H1 (cell line): ENCODE data around the gene SLC2A1. TPM values are rescaled to one million over a fixed set of nuclear protein-coding genes. Genes with fewer than 3 reads are reported as not detected.

Experiments used
- CTCF ChIA-PET: fragments of 300-600 bp; sonication (Branson Sonifier 250); formaldehyde crosslinking; loops from one replicate; lab custom pipeline; 2021; ENCODE audit not compliant: partially characterized antibody; lab: Charles Lee
- POLR2A ChIA-PET: fragments of 300-600 bp; sonication (Branson Sonifier 250); formaldehyde crosslinking; loops from one replicate; lab custom pipeline; 2021; ENCODE audit warnings: inconsistent platforms; ENCODE audit not compliant: partially characterized antibody; lab: Charles Lee
- DNase-seq, 2 experiments: peaks; one replicate each; pipeline versions ENCODE4 v3.0.0 to v3.0.0-alpha.2; 2010 to 2022; ENCODE audit warnings: low spot score in 2 of 2, low read depth in 1 of 2, mixed read lengths in 1 of 2
- FAIRE-seq: peaks from 2 replicates; lab custom pipeline; 2011; peaks lifted over from hg19 to GRCh38; lab: Jason Lieb, UNC
- H2AFZ ChIP-seq: 2 replicates; pipeline ENCODE4 v1.8.1; 2012; ENCODE audit warnings: low read length, inconsistent platforms
- H2AK5ac ChIP-seq: 2 replicates; pipeline ENCODE4 v1.6.1; 2013; ENCODE audit warnings: low read depth, low read length
- H2BK120ac ChIP-seq: replicated peaks from 2 replicates; pipeline ENCODE3; 2013; ENCODE audit warnings: low read depth, low read length, inconsistent platforms
- H2BK12ac ChIP-seq: 2 replicates; pipeline ENCODE4 v1.6.1; 2013; ENCODE audit warnings: low read depth, low read length
- H2BK15ac ChIP-seq: 2 replicates; pipeline ENCODE4 v1.6.1; 2013; ENCODE audit warnings: low read length
- H2BK20ac ChIP-seq: 2 replicates; pipeline ENCODE4 v1.6.1; 2013; ENCODE audit warnings: low read length
- H2BK5ac ChIP-seq: 2 replicates; pipeline ENCODE4 v1.6.1; 2013; ENCODE audit warnings: low read depth, low read length
- H3K14ac ChIP-seq: 2 replicates; pipeline ENCODE4 v1.6.1; 2013; ENCODE audit warnings: inconsistent platforms; ENCODE audit not compliant: insufficient read length
- H3K18ac ChIP-seq: 2 replicates; pipeline ENCODE4 v1.6.1; 2013; ENCODE audit warnings: low read length; ENCODE audit errors: extremely low read depth
- H3K23ac ChIP-seq: 2 replicates; pipeline ENCODE4 v1.6.1; 2013; ENCODE audit warnings: inconsistent platforms; ENCODE audit not compliant: insufficient read length
- H3K23me2 ChIP-seq: 2 replicates; pipeline ENCODE4 v1.6.1; 2013; ENCODE audit warnings: low read depth, low read length
- H3K27ac ChIP-seq: 2 replicates; pipeline ENCODE4 v1.6.1; 2011; ENCODE audit warnings: low read depth, low read length, inconsistent platforms
- H3K27me3 ChIP-seq, 4 experiments: replicated peaks in 1 of 4; 1 replicate in 1 of 4; 2 replicates in 3 of 4; pipeline versions ENCODE4 v1.6.1 to v1.8.1; 2011 to 2013; ENCODE audit warnings: low read length in 3 of 4, mild to moderate bottlenecking in 3 of 4, inconsistent platforms in 2 of 4, mixed read lengths in 2 of 4, moderate library complexity in 1 of 4; ENCODE audit not compliant: control insufficient read depth in 3 of 4, insufficient read depth in 3 of 4; ENCODE audit errors: extremely low read depth in 1 of 4
- H3K36me3 ChIP-seq, 4 experiments: 2 replicates each; pipeline versions ENCODE4 v1.6.1 to v1.8.1; 2011 to 2013; ENCODE audit warnings: mild to moderate bottlenecking in 4 of 4, low read length in 3 of 4, moderate library complexity in 2 of 4, control low read depth in 1 of 4, inconsistent platforms in 1 of 4; ENCODE audit not compliant: insufficient read depth in 4 of 4, control insufficient read depth in 2 of 4
- H3K4ac ChIP-seq: replicated peaks from 2 replicates; pipeline ENCODE3; 2013; ENCODE audit warnings: low read length, low read depth, mixed read lengths, inconsistent platforms; ENCODE audit not compliant: insufficient read length
- H3K4me1 ChIP-seq, 4 experiments: replicated peaks in 1 of 4; 1 replicate in 1 of 4; 2 replicates in 3 of 4; pipeline versions ENCODE4 v1.6.1 to v1.8.1; 2011 to 2013; ENCODE audit warnings: low read length in 3 of 4, inconsistent platforms in 2 of 4, mixed read lengths in 1 of 4; ENCODE audit not compliant: insufficient read depth in 4 of 4, control insufficient read depth in 3 of 4
- H3K4me2 ChIP-seq, 2 experiments: 2 replicates each; pipeline versions ENCODE4 v1.6.1 to v1.8.1; 2011 to 2013; ENCODE audit warnings: low read depth in 2 of 2, low read length in 2 of 2, control low read depth in 1 of 2, inconsistent platforms in 1 of 2, mild to moderate bottlenecking in 1 of 2; ENCODE audit not compliant: insufficient read depth in 1 of 2
- H3K4me3 ChIP-seq, 4 experiments: fragments of 200-600, 300-600 bp in 1 of 4; sonication (generic), shearing (Covaris generic), sonication (Bioruptor Twin) in 1 of 4; 2 replicates each; pipeline versions ENCODE4 v1.5.1 to v1.8.1; 2011 to 2016; ENCODE audit warnings: low read length in 4 of 4, low read depth in 3 of 4, control low read depth in 2 of 4, inconsistent platforms in 2 of 4, mild to moderate bottlenecking in 2 of 4, mixed read lengths in 1 of 4, moderate library complexity in 1 of 4; ENCODE audit not compliant: insufficient read depth in 2 of 4; ENCODE audit errors: extremely low read depth in 1 of 4
- H3K56ac ChIP-seq: replicated peaks from 2 replicates; pipeline ENCODE3; 2013; ENCODE audit warnings: low read depth, mild to moderate bottlenecking, mixed read lengths, low read length, inconsistent platforms; ENCODE audit not compliant: insufficient read length
- H3K79me1 ChIP-seq: 2 replicates; pipeline ENCODE4 v1.6.1; 2013; ENCODE audit warnings: low read depth, low read length, control low read depth
- H3K79me2 ChIP-seq, 2 experiments: 2 replicates each; pipeline versions ENCODE4 v1.6.1 to v1.8.1; 2012 to 2013; ENCODE audit warnings: low read length in 2 of 2, mild to moderate bottlenecking in 2 of 2, inconsistent platforms in 1 of 2; ENCODE audit not compliant: insufficient read depth in 2 of 2, control insufficient read depth in 1 of 2
- H3K9ac ChIP-seq, 4 experiments: replicated peaks in 1 of 4; 1 replicate in 1 of 4; 2 replicates in 3 of 4; pipeline versions ENCODE4 v1.6.1 to v1.8.1; 2011 to 2013; ENCODE audit warnings: low read depth in 3 of 4, low read length in 3 of 4, control low read depth in 2 of 4, mild to moderate bottlenecking in 2 of 4, moderate library complexity in 2 of 4, inconsistent platforms in 1 of 4; ENCODE audit errors: extremely low read depth in 1 of 4
- H3K9me3 ChIP-seq, 2 experiments: 2 replicates each; pipeline versions ENCODE4 v1.6.1 to v1.8.1; 2012 to 2013; ENCODE audit warnings: mild to moderate bottlenecking in 2 of 2, moderate library complexity in 2 of 2, control low read depth in 1 of 2, inconsistent platforms in 1 of 2, low read depth in 1 of 2, low read length in 1 of 2, mixed read lengths in 1 of 2; ENCODE audit not compliant: insufficient read depth in 2 of 2
- H4K20me1 ChIP-seq, 2 experiments: replicated peaks in 1 of 2; 2 replicates each; pipeline versions ENCODE3 to v1.8.1; 2011 to 2013; ENCODE audit warnings: inconsistent platforms in 2 of 2, low read length in 2 of 2, mild to moderate bottlenecking in 1 of 2; ENCODE audit not compliant: insufficient read depth in 2 of 2, control insufficient read depth in 1 of 2
- H4K5ac ChIP-seq: 2 replicates; pipeline ENCODE4 v1.6.1; 2013; ENCODE audit warnings: low read length, low read depth, mixed read lengths, inconsistent platforms; ENCODE audit not compliant: insufficient read length
- H4K8ac ChIP-seq: 2 replicates; pipeline ENCODE4 v1.8.0; 2013; ENCODE audit warnings: mild to moderate bottlenecking, moderate library complexity, low read length, inconsistent platforms; ENCODE audit not compliant: insufficient read depth; ENCODE audit errors: extremely low read depth
- H4K91ac ChIP-seq: replicated peaks from 2 replicates; pipeline ENCODE3; 2013; ENCODE audit warnings: low read length, mixed read lengths, inconsistent platforms; ENCODE audit not compliant: insufficient read length
- JUN ChIP-seq: IDR thresholded peaks from 2 replicates; pipeline ENCODE4 v1.6.1; 2011; ENCODE audit warnings: low read depth, mild to moderate bottlenecking, improper control_type of control experiment, low read length
- polyA plus RNA-seq, 7 experiments: library from polyadenylated mRNA; depleted of rRNA in 3 of 7; stranded (reverse) in 5 of 7; unstranded in 2 of 7; fragments of >200 nt in 5 of 7; fragments of 200-250 nt in 2 of 7; gene quantifications; 1 replicate in 5 of 7; 2 replicates in 1 of 7; 4 replicates in 1 of 7; pipeline versions ENCODE4 v1.2.1 to v1.2.3, GENCODE V29; 2011 to 2013; ENCODE audit warnings: missing spikeins in 2 of 7, mixed read lengths in 2 of 7
- small RNA-seq: library from polyadenylated mRNA; stranded (forward); fragments of <200 nt; extraction: miRNeasy Mini kit (QIAGEN cat#:217004); gene quantifications from one replicate; pipeline ENCODE3, GENCODE V24; 2013; ENCODE audit not compliant: insufficient read depth
- total RNA-seq: library from RNA; stranded (reverse); fragmentation: NEBNext Ultra II Directional; extraction: Animal tissue kit (Norgen Biotek cat#: 25700); gene quantifications from 2 replicates; pipeline ENCODE4 v1.2.1, GENCODE V29; 2021

Gene SLC2A1
- total and polyA plus RNA-seq, 2 of the 8 experiments (the other 6 are each of a cell fraction or from before 2014, with no cell fraction given): 230 to 308 TPM

GRCh38 chr1:42876009-42876408 lies 82.7 kb downstream of the SLC2A1 start:
- Histone ChIP-seq H4K8ac (no peak overlapping the region), H3K4me2 (no peak overlapping the region), H2BK20ac (no peak overlapping the region), H2BK12ac (no peak overlapping the region), H3K18ac (no peak overlapping the region), H4K5ac (no peak overlapping the region)
- ChIA-PET CTCF (interaction anchor here (0.6 to 0.9 kb wide), 2 partner anchors 98 to 122 kb away, joined by 3 read pairs; no protein-coding TSS in a partner anchor), POLR2A (no interaction called here)
- no peak for TF ChIP-seq JUN
- TF ChIP-seq, all 59 proteins: peak for 0
- no peaks in the 10 kb centered on the region for H4K20me1 ChIP-seq
- no peak overlapping the region for H2AK5ac ChIP-seq
- H3K4ac ChIP-seq: no peak overlapping the region
- no peak overlapping the region for H3K9ac ChIP-seq
- DNase-seq (no peak), FAIRE-seq (no peak)
- H3K27ac ChIP-seq: no peak overlapping the region
- no peak overlapping the region for H4K91ac ChIP-seq
- H3K14ac ChIP-seq: no peak overlapping the region
- no peaks in the 10 kb centered on the region for H3K79me2 ChIP-seq
- no peaks in the 10 kb centered on the region for H3K27me3 ChIP-seq
- H3K9me3 ChIP-seq: peaks cover 0 to 3% of the 10 kb centered on the region in 2 experiments; a peak in 1 of 4 replicates
- no peak overlapping the region for H3K4me3 ChIP-seq
- H2AFZ ChIP-seq: no peak overlapping the region
- H3K56ac ChIP-seq: no peak overlapping the region
- H2BK120ac ChIP-seq: no peak overlapping the region
- no peaks in the 10 kb centered on the region for H3K36me3 ChIP-seq
- H3K23ac ChIP-seq: no peak overlapping the region
- H2BK5ac ChIP-seq: no peak overlapping the region
- peaks cover 0 to 3% (median under 1%) of the 10 kb centered on the region in 4 experiments; a peak in 3 of 7 replicates for H3K4me1 ChIP-seq
- no peak overlapping the region for H2BK15ac ChIP-seq
- no peaks in the 10 kb centered on the region for H3K79me1 ChIP-seq
- H3K23me2 ChIP-seq: no peaks in the 10 kb centered on the region; the same call in 1 of the 2 replicates

Small RNA genes within 50 kb of the gene (small RNA-seq; reads per million reads assigned to genes)
- not detected for gene RNU6-880P

Other genes with a start within 250 kb of the SLC2A1 start
- 9.7 and 12.1 TPM in 2 replicates for gene CLDN19, start 218.6 kb downstream of the SLC2A1 start, total RNA-seq
- gene CLDN19, start 218.6 kb downstream of the SLC2A1 start, polyA plus RNA-seq (2011; rRNA removed): 17.2 and 27.8 TPM in 2 replicates
- 58.4 and 60.4 TPM in 2 replicates for gene P3H1, start 191.8 kb downstream of the SLC2A1 start, total RNA-seq
- 87.5 and 90.7 TPM in 2 replicates for gene P3H1, start 191.8 kb downstream of the SLC2A1 start, polyA plus RNA-seq (2011; rRNA removed)
- 6.9 and 7.1 TPM in 2 replicates for gene C1orf50, start 191.6 kb downstream of the SLC2A1 start, total RNA-seq
- 2.1 and 3.2 TPM in 2 replicates for gene C1orf50, start 191.6 kb downstream of the SLC2A1 start, polyA plus RNA-seq (2011; rRNA removed)
- gene TMEM269, start 173.9 kb downstream of the SLC2A1 start, total RNA-seq: 0.35 and 0.61 TPM in 2 replicates
- gene TMEM269, start 173.9 kb downstream of the SLC2A1 start, polyA plus RNA-seq (2011; rRNA removed): 0.14 TPM in 2 replicates
- gene ERMAP, start 141.7 kb downstream of the SLC2A1 start, total RNA-seq: 3.9 and 5.0 TPM in 2 replicates
- gene ERMAP, start 141.7 kb downstream of the SLC2A1 start, polyA plus RNA-seq (2011; rRNA removed): 2.2 and 2.5 TPM in 2 replicates
- gene SVBP, start 141.5 kb downstream of the SLC2A1 start, total RNA-seq: 30.2 and 34.2 TPM in 2 replicates
- 16.3 and 29.7 TPM in 2 replicates for gene SVBP, start 141.5 kb downstream of the SLC2A1 start, polyA plus RNA-seq (2011; rRNA removed)
- 18.6 and 19.5 TPM in 2 replicates for gene ZNF691, start 112.3 kb downstream of the SLC2A1 start, total RNA-seq
- gene ZNF691, start 112.3 kb downstream of the SLC2A1 start, polyA plus RNA-seq (2011; rRNA removed): 19.0 and 19.5 TPM in 2 replicates
- 102 and 104 TPM in 2 replicates for gene EBNA1BP2, start 213.4 kb upstream of the SLC2A1 start, total RNA-seq
- gene EBNA1BP2, start 213.4 kb upstream of the SLC2A1 start, polyA plus RNA-seq (2011; rRNA removed): 31.0 and 46.0 TPM in 2 replicates
- 0.23 and 0.80 TPM in 2 replicates for gene CFAP57, start 213.5 kb upstream of the SLC2A1 start, total RNA-seq
- 0.20 and 0.36 TPM in 2 replicates for gene CFAP57, start 213.5 kb upstream of the SLC2A1 start, polyA plus RNA-seq (2011; rRNA removed)